ENCODE measurements around the gene IGSF10.

DNA sequence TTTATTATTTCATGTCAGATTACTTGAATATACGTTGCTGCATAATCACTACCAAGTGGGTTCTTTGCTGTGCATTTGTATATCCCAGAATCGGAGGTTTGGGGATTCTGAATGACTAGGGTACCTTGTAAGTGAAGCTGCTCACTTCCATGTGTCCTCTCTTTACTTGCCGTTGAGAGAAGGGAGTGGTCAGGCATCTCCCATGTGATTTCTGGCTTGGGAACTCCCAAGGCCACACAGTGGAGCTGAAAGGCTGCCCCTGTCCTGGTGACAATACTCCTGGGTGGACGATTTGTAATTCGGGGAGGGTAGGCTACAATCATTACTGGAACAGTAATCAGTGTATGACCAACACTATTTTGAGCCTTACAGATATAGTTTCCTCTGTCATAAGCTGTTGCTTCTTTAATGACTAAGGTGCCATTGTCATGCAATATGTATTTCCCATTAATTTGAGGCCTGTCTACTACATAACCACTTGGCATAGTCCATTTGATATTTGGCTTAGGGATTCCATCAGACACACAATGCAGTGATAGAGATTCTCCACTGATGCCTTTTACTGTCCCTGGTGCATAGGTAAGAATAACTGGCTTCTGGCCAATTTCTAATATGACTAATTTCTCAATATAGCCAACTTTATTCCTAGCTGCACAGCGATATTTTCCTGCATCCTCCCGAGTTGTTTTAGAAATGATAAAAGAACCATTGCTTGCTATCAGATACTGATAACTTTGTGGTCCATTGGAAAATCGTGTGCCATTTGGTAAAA, 24.0 kb downstream of the IGSF10 start:
- TF ChIP-seq GATA2 (IDR thresholded peaks at IDR 0.05; ENCODE audit: low read depth, low read length): no peak
- TF ChIP-seq GATA3 (IDR thresholded peaks at IDR 0.05; ENCODE audit: low read depth, low read length): no peak
